Superior temporal gyrus (tissue), 1 donor: Measurements from ENCODE around the gene RNF123.
A peak's percentile ranks its signal among the peaks of the same experiment; 100 is the strongest.

Source experiments
- DNase-seq: peaks from one replicate; pipeline ENCODE4 v3.0.0-alpha.2; 2016; ENCODE audit errors: extremely low spot score

RNF123 gene

DNA sequence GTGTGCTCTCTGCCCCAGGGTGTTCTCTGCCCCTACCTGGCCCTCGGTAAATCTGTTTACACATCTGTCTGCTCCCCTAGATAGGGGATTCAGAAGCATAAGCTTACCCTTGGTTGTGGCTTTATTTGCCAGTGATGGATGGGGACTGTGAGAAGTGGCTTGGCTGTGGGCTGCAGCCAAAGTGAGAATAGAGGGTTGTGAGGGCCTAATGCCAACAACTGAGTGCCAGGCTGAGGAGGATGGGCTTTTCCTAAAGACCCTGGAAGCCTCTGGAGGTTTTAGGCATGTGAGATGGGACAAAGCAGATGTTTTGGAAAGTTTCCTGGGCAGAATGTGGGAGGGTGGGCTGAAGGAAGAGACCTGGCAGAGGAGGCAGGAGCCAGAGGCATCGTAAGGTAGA, 30.6 kb upstream of the RNF123 start:
- DNase-seq: no peak

DNA sequence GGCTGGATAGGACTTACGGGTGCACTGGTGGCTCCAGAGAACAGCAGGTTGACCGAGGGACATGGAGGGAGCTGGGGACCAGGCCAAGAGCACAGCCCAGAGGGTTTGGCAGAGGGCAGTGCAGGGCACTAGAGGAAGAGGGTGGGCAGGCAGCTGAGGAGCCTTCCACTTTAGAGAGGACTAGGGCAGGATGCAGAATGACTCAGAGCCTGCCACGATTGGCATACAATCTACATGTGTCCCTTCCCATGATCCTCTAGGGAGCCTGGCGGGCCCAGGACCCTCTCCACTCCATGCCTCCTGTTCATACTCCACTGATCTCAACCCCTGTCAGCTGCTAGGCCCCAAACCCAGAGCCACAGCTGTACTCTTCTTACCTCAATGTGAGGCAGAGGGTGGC, 29.6 kb upstream of the RNF123 start:
- no peak for DNase-seq

DNA sequence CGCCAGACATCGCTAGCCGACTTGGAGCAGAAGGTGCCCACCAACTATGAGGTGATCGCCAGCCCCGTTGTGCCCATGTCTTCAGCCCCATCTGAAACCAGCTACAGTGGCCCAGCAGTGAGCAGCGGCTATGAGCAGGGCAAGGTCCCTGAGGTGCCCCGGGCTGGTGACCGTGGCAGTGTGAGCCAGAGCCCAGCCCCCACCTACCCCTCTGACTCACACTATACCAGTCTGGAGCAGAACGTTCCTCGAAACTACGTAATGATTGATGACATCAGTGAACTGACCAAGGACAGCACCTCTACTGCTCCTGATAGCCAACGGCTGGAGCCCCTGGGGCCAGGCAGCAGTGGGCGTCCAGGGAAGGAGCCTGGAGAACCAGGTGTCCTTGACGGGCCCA, 28.1 kb upstream of the RNF123 start:
- DNase-seq: no peak

DNA sequence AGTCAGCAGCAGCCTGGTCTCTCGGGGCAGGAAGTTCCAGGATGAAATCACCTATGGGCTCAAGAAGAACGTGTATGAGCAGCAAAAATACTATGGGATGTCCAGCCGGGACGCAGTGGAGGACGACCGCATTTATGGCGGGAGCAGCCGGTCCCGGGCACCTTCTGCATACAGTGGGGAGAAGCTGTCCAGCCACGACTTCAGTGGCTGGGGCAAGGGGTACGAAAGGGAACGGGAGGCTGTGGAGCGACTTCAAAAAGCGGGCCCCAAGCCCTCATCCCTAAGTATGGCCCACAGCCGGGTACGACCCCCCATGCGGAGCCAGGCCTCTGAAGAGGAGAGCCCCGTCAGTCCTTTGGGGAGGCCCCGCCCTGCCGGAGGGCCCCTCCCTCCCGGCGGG, 27.3 kb upstream of the RNF123 start:
- no peak for DNase-seq

DNA sequence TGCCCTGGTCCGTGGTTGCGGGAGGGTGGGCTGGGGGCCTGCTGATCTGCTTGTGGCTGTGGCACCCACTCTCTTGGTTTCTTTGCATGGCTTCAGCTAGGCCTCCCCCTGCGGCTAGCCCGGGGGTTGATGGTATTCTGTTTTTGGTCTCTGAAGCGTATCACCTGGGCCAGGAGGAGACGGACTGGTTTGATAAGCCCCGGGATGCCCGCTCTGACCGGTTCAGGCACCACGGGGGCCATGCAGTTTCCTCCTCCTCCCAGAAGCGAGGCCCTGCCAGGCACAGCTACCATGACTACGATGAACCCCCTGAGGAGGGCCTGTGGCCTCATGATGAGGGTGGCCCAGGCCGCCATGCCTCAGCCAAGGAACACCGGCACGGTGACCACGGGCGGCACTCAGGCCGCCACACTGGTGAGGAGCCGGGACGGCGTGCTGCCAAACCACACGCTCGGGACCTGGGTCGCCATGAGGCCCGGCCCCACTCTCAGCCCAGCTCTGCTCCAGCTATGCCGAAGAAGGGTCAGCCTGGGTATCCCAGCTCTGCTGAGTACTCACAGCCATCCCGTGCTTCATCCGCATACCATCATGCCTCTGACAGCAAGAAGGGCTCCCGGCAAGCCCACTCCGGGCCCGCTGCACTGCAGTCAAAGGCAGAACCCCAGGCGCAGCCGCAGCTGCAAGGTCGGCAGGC, 26.5 kb upstream of the RNF123 start:
- no peak for DNase-seq

DNA sequence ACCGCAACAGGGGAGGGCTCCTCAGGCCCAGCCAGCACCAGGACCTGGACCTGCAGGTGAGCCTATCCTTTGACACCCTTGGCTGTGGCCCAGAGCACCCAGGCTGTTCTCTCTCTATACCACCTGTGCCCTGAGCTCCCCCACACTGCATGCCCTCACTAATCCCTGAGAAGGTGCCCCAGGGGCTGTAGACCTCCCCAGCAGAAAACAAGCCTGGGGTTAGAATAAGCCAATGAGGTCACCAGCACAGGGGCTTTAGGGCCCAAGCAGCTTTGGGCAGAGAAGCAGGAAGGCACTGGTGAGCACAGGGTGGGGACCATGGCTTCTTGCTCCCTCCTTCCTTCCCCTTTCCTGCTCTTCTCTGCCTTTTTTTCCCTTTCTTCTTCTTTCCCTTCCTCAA, 25.5 kb upstream of the RNF123 start:
- no peak for DNase-seq

DNA sequence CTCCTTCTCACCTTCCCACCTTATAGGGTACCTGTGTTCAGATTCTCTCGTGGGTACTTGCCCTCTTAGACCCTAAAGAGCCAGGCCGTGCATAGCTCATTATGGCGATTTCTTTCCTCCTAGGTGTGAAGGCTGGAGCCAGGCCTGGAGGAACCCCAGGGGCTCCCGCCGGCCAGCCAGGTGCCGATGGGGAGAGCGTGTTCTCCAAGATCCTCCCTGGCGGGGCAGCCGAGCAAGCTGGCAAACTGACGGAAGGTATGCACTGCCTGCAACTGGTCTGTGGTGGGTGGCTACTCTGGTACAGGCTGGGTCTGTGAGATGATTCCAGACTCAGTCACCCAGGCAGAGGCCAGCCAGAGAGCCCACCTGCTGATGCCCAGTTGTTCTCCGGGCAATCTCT, 25.1 kb upstream of the RNF123 start:
- DNase-seq: no peak

DNA sequence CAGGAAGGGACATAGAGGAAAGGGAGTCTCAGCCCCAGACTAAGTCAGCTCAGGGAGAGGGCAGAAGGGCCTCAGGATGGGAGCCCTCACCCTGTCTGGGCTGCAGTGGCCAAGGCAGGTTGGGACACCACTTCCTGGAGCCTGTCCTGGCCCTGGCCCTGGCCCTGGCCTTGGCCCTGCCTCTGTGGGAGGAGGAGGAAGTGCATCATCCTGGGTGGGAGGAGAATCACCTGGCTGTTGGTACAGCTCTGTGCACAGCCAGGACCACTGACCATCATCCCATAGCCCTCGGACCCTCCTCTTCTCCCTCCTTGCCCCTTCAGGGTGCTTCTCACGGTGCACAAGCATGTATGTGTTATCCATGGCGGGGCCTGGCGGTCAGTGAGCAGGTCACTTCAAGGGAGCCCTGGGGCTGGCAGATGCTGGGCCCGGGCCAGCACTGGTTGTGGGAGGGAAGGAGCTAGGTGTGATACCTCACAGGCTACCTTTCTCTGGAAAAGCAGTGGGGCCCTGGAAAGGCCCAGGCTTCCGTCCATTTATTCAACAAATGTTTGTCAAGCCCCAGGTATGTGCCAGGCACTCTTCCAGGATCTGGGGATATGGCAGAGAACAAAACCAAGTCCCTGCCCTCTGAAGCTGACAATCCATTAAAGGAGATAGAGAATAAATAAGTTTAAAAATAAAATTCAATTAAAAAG, 23.4 kb upstream of the RNF123 start:
- DNase-seq: no peak

DNA sequence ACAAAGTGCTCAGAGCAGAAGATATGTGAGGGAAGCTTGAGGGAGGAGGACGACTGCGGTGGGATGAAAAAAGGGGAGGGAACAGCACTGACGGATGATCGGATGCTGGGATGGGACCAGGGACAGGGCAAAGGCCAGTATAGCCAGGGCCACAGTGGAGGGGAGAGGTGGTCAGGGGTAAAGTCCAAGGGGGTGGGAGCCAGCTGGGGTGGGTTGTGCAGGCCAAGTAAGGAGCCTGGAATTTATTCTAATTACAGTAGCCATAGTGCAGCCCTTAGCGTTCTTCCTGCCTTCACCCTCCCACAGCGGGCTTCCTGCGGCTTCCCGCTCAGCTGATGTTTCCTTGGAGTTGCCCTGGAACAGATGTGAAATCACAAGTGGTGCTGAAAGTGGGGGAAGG, 22.8 kb upstream of the RNF123 start:
- DNase-seq: no peak

DNA sequence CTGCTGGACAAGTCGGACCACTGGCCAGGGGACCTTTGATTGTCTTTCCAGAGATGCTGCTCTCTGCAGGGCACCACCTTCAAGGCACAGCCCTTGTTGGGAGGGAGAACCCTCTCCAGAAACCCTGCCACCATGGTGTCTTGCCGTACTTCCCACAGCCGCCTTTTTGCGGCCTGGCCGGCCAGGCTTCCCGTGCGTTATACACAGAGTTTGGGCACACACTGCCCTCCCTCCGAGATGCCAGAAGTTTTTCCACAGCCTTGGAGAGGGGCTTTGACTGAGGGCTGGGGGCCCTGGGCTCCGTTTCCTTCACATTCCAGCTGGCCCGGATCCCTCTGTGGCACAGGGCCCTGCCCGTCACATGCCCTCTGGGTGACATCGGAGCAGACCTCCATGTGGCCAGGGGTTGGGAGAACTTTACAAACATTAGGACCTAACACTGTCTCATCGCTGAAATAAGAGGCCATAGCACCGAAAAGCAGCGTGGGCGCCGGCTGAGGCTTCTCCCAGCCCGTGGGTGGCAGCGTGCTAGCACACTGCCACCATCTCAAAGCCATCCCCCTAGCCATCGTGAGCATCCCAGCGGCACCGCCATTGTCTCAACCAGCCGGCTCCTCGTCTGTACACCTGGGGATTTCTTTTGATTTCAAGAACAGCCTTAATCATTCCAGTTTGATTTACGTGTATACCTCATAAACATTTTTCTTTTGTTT, 21.5 kb upstream of the RNF123 start:
- DNase-seq: no peak

DNA sequence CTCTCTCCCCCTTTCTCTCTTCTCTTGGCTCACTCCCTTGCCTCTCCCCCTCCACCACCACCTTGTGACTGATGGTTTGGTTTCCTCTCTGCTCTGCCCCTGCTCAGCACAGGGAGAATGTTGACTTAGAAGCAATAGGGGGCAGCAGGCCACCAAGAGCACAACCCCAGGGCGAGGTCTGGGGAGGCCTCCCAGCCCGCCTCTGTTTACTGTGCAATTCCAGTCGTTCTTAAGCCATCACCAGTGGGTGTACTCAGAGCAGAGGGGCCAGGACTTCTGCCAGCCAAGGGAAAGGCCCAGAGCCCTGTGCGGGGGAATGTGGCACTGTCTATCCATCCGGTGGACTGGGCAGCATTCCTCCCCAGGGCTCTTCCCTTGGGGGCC, 21.0 kb upstream of the RNF123 start:
- DNase-seq: no peak

DNA sequence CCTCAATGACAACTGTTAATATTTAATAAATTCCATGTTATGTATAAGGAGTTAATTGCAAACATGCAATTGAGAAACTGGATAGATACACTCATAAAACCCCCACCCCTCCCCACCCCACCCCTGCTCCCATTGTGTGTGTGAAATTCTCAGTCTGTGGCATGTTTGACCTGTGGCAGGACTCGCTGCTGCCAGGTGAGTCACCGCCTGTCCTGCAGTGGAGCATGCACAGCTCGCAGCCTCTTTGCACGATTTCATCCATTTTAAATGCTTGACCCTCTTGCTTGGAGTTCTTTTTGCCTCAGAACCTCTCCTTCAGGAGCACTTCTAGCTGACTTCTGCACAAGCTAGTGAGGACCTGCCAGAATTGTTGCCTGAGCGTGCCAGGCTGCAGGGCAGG, 20.5 kb upstream of the RNF123 start:
- DNase-seq: no peak

DNA sequence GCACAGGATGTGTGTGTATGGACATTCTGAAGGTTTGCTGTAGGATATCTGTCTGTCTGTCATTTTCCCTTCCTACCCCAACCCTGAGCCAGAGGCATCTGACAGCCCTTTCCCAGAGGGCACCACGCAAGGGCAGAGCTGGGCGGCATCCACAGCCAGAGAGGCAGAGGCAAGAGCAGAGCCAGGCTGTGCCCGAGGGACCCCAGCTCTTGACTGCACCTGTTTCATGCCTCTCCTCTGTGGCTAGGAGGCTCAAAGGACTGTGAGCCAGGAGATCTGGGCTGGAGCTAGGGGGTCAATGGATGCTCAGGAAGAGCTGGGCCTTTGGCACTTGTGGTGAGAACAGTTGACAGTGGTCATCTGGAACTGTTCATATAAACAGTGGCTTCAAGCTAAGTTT, 20.0 kb upstream of the RNF123 start:
- no peak for DNase-seq

DNA sequence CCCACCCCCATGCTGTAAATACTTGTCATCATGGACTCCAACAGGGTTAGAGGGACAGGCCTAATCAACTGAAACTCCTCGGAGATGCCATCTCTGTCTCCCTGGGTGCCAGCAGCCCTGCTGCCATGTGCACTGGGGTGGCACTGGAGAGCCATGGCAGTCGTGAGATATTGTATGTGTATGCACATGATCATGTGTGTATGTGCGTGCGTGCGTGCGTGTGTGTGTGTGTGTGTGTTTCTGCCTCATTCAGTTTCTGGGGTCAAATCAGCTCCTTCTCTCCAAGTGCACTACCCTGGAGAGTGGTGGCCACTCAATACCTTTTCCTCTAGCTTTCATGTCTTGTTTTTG, 18.4 kb upstream of the RNF123 start:
- no peak for DNase-seq

DNA sequence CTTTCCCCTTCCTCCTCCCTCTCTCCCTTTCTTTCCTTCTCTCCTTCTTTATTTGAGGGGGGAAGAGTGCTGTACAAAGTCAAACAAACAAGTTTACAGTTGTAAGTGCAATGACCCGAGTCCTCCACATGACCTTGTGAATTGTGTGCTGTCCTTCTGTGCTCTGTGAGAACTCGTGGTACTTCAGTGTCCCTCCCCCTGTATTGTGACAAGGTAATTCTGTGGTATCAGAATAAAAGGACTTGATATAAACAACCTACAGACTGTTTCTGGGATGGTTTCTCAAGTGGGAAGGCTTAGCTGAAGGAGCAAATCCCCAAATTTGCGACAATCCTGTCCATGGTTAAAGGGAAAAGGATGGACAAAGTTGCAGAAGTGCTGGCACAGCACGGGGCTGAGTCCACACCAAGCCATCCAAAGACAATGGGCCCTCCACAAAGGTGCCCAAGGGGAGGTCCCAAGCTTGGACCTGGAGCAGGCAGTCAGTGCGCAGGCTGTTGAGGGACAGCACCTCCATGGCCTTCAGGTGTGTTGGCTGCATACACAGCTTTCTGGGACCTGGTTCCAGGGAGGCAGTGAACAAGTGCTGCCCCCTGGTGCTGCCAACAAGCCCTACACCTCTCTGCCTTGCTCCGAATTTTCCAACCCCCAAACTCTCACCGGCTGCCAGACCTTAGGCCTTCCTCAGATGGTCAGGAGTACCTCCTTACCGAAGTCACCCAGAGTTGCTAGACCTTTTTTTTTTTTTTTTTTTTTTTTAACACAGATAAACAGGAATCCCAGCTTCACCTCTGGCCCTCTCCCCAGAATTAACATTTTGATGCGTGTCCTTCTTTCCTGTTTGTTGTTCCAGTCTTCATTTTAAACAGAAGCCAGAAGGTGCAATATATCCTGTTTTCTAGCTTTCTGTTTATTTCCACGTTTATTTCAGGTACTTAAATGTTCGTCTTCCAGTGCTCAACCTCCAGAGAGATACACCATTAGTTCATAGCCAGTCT, 17.8 kb upstream of the RNF123 start:
- DNase-seq: peak; percentile 79

DNA sequence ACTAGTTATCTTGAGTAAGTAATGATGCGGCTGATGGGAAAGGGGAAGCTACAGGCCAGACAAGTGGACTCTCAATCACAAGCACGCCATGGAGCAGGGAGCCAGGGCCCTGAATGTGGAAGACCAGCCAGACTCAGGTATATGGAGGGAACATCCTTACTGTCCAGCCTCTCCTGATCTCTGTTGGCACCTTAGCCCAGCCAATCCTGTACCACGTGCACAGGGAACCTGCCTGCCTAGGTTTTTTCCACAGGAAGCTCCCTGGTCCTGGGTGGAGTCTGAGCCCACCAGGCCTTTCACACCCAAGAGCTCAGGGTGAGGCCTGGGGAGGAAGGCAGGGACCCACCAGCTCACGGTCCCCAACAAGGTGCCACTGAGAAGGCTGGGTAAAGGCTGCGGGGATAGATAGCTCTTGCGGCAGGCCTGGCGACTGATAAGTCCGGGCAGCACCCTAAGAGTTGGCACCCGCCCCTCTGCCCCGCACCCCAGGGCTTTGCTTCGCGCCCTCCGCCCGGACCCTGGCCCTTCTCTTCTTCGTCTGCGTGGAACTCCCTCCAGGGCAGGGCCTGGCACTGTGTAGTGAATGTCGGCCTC, 16.1 kb upstream of the RNF123 start:
- DNase-seq: no peak

DNA sequence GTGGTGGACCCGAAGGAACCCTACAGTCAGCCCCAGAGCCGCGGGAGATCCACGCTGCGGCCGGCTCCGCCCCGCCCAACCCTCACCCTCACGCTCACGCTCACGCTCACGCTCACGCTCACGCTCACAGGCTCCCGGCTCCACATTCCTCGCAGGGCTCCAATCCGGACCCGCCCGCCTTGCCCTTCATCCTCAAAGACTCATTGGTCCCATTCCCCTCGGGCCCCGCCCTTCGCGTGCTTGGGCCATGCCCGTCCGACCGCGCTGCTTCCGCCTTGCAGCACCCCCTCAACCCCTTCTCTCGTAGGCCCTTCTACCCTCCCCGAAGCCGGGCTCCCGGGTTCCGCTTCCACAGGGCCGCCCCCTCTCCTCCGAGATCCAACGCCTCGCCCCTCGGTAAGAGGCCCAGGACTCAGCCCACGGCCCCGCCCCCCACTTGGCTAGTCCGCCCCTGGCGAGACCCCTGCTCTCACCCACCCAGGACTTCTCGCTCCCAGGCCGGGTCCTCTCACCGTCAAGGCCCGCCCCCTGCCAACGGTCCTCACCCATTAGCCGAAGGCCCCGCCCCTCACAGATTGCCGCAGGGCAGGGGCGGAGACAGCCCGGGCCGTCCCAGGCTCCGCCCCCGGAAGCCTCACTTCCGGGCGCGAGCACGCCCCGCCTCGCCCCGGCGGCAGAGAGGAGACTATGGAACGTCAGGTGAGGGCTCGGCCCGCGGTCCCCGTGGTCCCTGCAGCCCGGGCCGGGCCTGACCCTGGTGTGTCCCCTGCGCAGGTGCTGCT, 15.5 kb upstream of the RNF123 start, which contains the start of gene APEH:
Gene APEH (plus strand): TSS at position 637 of the 782 bp plus-strand sequence. CDS start 51 bp downstream, at position 688.
- DNase-seq: peak; percentile 86

DNA sequence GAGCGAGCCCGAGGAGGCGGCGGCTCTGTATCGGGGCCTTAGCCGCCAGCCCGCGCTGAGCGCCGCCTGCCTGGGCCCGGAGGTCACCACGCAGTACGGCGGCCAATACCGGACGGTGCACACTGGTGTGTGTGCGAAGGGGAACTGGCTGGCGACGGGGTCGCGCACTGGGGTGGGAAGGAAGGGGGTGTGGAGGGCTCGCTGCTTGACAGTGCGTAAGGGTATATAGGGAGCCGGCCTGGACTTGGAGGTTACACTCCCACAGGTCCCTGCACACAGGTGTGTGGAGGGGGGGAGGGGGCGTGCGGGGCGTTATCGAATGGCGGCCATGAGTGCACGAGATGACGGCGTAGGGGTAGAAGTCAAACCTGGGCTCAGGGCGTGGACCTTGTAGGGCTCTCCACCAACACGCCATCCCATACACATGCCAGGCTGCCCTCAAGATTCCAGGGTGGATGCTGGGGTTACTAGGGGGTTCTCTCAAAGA, 14.8 kb upstream of the RNF123 start:
- no peak for DNase-seq

DNA sequence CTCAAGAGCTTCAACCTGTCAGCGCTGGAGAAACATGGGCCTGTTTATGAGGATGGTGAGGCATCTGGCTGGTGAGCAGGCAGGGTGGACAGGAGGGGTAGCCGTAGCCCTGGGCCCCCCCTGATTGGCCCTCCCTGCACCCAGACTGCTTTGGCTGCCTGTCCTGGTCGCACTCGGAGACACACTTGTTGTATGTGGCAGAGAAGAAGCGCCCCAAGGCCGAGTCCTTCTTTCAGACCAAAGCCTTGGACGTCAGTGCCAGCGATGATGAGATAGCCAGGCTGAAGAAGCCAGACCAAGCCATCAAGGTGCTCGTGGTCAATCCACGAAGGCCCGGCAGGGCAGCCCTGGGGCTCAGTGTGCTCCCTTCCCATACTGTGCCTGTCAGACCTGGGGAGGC, 13.4 kb upstream of the RNF123 start:
- DNase-seq: no peak

DNA sequence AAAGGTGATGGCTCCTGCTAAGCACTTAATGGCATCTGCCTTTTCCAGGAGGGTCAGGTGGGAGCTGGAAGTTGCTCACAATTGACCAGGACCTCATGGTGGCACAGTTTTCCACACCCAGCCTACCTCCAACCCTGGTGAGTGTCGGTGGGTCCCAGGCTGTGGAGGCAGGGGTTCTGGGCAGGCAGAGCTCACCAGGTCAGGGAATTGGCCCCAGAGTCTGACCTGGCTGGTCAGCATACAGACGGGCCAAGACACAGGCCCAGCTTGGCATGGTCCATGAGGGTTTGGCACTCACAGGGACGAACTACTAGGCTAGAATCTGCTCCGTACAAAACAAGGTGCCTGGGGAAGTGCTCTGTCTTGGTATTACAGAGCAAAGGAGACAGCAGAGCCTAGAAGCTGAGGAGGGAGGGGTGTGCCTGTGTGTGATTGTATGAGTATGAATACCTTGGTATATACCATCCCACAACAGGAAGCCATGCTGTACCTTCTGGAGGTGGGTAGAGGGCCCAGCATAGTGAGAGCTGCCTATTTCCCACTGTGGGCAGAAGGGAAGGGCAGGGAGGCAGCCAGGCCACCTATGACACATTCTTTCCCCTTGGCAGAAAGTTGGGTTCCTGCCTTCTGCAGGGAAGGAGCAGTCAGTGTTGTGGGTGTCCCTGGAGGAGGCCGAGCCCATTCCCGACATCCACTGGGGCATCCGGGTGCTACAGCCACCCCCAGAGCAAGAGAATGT, 8.7 kb upstream of the RNF123 start:
- no peak for DNase-seq
